AML-193 (cell line): ENCODE data around the gene MEST.
"Not testable (repeated sequence)": the region's sequence is repeated elsewhere in the genome, so short reads cannot be mapped to it uniquely, and the experiment has no call there.

Source experiments
- DNase-seq, 2 experiments: peaks; one replicate each; lab custom pipeline; 2025; lab: John Stamatoyannopoulos, UW

Gene MEST

GRCh38 chr7:130523519-130524125 lies 31.7 kb downstream of the MEST start:
- DNase-seq = not testable (repeated sequence)

- no peak for DNase-seq
These were observed 32.7 kb downstream of the MEST start for GRCh38 chr7:130524628-130525027.

- not testable (repeated sequence) for DNase-seq
These were observed 36.0 kb downstream of the MEST start for GRCh38 chr7:130527752-130528355.

- DNase-seq = no peak
These were observed 37.5 kb downstream of the MEST start for GRCh38 chr7:130529417-130529816.

- not testable (repeated sequence) for DNase-seq
These were observed 46.0 kb downstream of the MEST start for GRCh38 chr7:130537894-130538293.

- not testable (repeated sequence) for DNase-seq
These were observed 49.4 kb downstream of the MEST start for GRCh38 chr7:130541287-130541686.

GRCh38 chr7:130542297-130542696 lies 50.4 kb downstream of the MEST start:
- not testable (repeated sequence) for DNase-seq

- DNase-seq = no peak
These were observed 51.7 kb downstream of the MEST start for GRCh38 chr7:130543487-130544010.

- no peak for DNase-seq
These were observed 52.5 kb downstream of the MEST start for GRCh38 chr7:130544356-130544755.

GRCh38 chr7:130553398-130554029 lies 61.6 kb downstream of the MEST start:
- DNase-seq = no peak

GRCh38 chr7:130554481-130554880 lies 62.6 kb downstream of the MEST start:
- DNase-seq = no peak
